A549 (cell line): ENCODE measurements around the gene PKD2.

Experiments
- CTCF ChIP-seq: fragments of >200 bp; sonication (Bioruptor Twin); formaldehyde crosslinking; IDR thresholded peaks from 3 replicates; pipeline ENCODE4 v1.5.1; 2016
- MAFK ChIP-seq: fragments of 450-650 bp; IDR thresholded peaks from 2 replicates; pipeline ENCODE4 v1.6.1; 2014; ENCODE audit not compliant: partially characterized antibody
- POLR2A ChIP-seq: IDR thresholded peaks from 2 replicates; pipeline ENCODE4 v1.6.1; 2012; ENCODE audit warnings: mild to moderate bottlenecking, low read length
- RAD21 ChIP-seq, 2 experiments: fragments of >200 bp in 1 of 2; sonication (Bioruptor Twin) in 1 of 2; formaldehyde crosslinking in 1 of 2; IDR thresholded peaks in 1 of 2; conservative IDR thresholded peaks in 1 of 2; 2 replicates in 1 of 2; 3 replicates in 1 of 2; pipeline ENCODE4 v1.6.1; 2012 to 2018; ENCODE audit warnings: inconsistent platforms in 1 of 2
- TF ChIP-seq, protein P1 (sequence below): fragments of 150-350 bp; IDR thresholded peaks from 2 replicates; pipeline ENCODE4 v1.6.1; 2014; ENCODE audit warnings: low read depth, mild to moderate bottlenecking, low read length

- TF ChIP-seq MAFK = no peak
- no peak for TF ChIP-seq POLR2A
- TF ChIP-seq CTCF = no peak
- no peak for TF ChIP-seq RAD21 (conservative IDR thresholded peaks at IDR 0.05 in 1 of 2, IDR thresholded peaks at IDR 0.05 in 1 of 2)
- TF ChIP-seq, protein P1, sequence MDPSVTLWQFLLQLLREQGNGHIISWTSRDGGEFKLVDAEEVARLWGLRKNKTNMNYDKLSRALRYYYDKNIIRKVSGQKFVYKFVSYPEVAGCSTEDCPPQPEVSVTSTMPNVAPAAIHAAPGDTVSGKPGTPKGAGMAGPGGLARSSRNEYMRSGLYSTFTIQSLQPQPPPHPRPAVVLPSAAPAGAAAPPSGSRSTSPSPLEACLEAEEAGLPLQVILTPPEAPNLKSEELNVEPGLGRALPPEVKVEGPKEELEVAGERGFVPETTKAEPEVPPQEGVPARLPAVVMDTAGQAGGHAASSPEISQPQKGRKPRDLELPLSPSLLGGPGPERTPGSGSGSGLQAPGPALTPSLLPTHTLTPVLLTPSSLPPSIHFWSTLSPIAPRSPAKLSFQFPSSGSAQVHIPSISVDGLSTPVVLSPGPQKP = no peak
Observed at GRCh38 chr4:88106205-88106604, 98.8 kb downstream of the PKD2 start.
